SK-N-SH treated with all-trans-retinoic acid at 6 μM for 48 hours (cell line): ENCODE measurements around the gene PLD3.

Experiments used
- ATAC-seq: fragments of 200-7000 bp; cut with Tn5 transposase; 3 replicates; pipeline ENCODE4 v1.9.1; 2020; ENCODE audit warnings: mild to moderate bottlenecking, moderate library complexity
- ARNTL ChIP-seq: fragments of 450-650 bp; formaldehyde crosslinking; IDR thresholded peaks from 2 replicates; pipeline ENCODE4 v1.5.0; 2020; ENCODE audit warnings: low read depth, mild to moderate bottlenecking, moderate library complexity, borderline replicate concordance
- ESRRG ChIP-seq: fragments of 250-450 bp; sonication (Bioruptor Pico); IDR thresholded peaks from 2 replicates; pipeline ENCODE4 v1.6.1; 2021; ENCODE audit warnings: mild to moderate bottlenecking
- ISL1 ChIP-seq: fragments of 250-450 bp; sonication (Bioruptor Pico); IDR thresholded peaks from 2 replicates; pipeline ENCODE4 v2.1.2; 2022; ENCODE audit warnings: mild to moderate bottlenecking, moderate library complexity
- PPARA ChIP-seq: fragments of 250-450 bp; sonication (Bioruptor Pico); IDR thresholded peaks from 2 replicates; pipeline ENCODE4 v1.5.0; 2020; ENCODE audit warnings: mild to moderate bottlenecking, borderline replicate concordance
- RARB ChIP-seq: fragments of 250-450 bp; sonication (Bioruptor Pico); IDR thresholded peaks from 2 replicates; pipeline ENCODE4 v1.8.0; 2021; ENCODE audit warnings: mild to moderate bottlenecking, moderate library complexity
- TCF4 ChIP-seq: fragments of 250-450 bp; sonication (Bioruptor Pico); IDR thresholded peaks from 2 replicates; pipeline ENCODE4 v1.8.0; 2021; ENCODE audit warnings: mild to moderate bottlenecking, moderate library complexity, borderline replicate concordance
- TOX ChIP-seq: fragments of 250-450 bp; sonication (Bioruptor Pico); IDR thresholded peaks from 2 replicates; pipeline ENCODE4 v1.8.0; 2021; ENCODE audit warnings: mild to moderate bottlenecking, moderate library complexity, borderline replicate concordance
- ZC3H10 ChIP-seq: fragments of 250-450 bp; sonication (Bioruptor Pico); IDR thresholded peaks from 2 replicates; pipeline ENCODE4 v1.5.1; 2021; ENCODE audit warnings: mild to moderate bottlenecking, moderate library complexity
- ZFP3 ChIP-seq: fragments of 250-450 bp; sonication (Bioruptor Pico); IDR thresholded peaks from 2 replicates; pipeline ENCODE4 v1.5.0; 2020; ENCODE audit warnings: mild to moderate bottlenecking, moderate library complexity
- ZFP30 ChIP-seq: fragments of 450-650 bp; formaldehyde crosslinking; IDR thresholded peaks from 2 replicates; pipeline ENCODE4 v1.5.0; 2022; ENCODE audit warnings: mild to moderate bottlenecking, moderate library complexity
- ZNF565 ChIP-seq: fragments of 450-650 bp; formaldehyde crosslinking; conservative IDR thresholded peaks from 2 replicates; pipeline ENCODE4 v1.5.0; 2020; ENCODE audit warnings: low read depth, mild to moderate bottlenecking, moderate library complexity
- ZNF8 ChIP-seq: fragments of 450-650 bp; formaldehyde crosslinking; IDR thresholded peaks from 2 replicates; pipeline ENCODE4 v1.5.0; 2020; ENCODE audit warnings: mild to moderate bottlenecking, moderate library complexity
- TF ChIP-seq, protein P1 (sequence below): fragments of 250-450 bp; sonication (Bioruptor Pico); IDR thresholded peaks from 2 replicates; pipeline ENCODE4 v1.8.0; 2020; ENCODE audit warnings: mild to moderate bottlenecking, moderate library complexity, borderline replicate concordance
- TF ChIP-seq, protein P2 (sequence below): fragments of 250-450 bp; sonication (Bioruptor Pico); IDR thresholded peaks from 2 replicates; pipeline ENCODE4 v1.5.1; 2020; ENCODE audit warnings: low read depth, mild to moderate bottlenecking, moderate library complexity
- TF ChIP-seq, protein P3 (sequence below): fragments of 250-450 bp; sonication (Bioruptor Pico); IDR thresholded peaks from 2 replicates; pipeline ENCODE4 v1.5.0; 2020; ENCODE audit warnings: mild to moderate bottlenecking, moderate library complexity
- TF ChIP-seq, protein P4 (sequence below): fragments of 250-450 bp; sonication (Bioruptor Pico); IDR thresholded peaks from 2 replicates; pipeline ENCODE4 v1.5.1; 2021; ENCODE audit warnings: mild to moderate bottlenecking, moderate library complexity

Gene PLD3

DNA sequence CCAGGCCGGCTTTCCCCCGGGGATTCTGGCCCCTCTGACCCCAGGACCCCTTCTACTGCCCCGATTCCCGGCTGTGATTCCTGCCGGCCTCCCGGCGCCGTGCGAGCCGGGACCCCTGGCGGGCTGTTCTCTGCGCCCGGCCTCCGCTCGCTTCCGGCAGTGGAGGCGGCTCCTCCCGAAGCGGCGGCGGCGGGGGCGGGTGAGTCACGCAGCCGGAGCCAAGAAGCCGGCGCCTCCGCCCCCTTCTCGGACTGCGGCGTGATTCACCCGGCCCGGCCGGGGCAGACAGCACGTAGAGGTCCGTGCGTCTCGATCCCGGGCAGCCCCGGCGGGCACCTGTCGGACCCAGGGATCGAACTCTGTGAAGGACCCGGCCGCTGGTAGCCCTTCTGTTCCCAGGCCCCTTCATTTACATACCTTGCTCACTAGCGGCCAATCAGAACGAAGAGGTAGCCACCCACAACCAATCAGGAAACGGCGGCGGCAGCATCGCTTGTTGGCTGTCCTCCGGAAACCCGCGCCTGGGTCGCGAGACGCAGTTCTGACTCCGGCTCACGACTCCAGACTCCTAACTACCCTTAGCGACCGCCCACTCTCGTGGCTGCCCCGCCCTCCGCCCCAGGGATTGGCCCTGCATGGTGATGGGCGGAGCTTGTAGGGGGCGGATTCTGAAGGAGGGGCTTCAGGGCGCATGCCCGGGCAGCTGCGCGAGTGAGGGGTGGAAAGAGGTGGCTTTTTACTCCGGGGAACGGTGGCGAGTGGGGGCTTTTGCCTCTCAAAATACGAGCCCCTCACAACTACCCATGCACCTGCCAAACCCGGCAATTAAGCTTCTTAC lies 77.2 kb downstream of the PLD3 start, which contains the start of gene SERTAD1:
SERTAD1 (minus strand) TSS at position 543 of the 838 bp plus-strand sequence. CDS start 2,446 bp downstream, outside the sequence.
- peak; percentile 86 for ATAC-seq
- TF ChIP-seq, protein P1, sequence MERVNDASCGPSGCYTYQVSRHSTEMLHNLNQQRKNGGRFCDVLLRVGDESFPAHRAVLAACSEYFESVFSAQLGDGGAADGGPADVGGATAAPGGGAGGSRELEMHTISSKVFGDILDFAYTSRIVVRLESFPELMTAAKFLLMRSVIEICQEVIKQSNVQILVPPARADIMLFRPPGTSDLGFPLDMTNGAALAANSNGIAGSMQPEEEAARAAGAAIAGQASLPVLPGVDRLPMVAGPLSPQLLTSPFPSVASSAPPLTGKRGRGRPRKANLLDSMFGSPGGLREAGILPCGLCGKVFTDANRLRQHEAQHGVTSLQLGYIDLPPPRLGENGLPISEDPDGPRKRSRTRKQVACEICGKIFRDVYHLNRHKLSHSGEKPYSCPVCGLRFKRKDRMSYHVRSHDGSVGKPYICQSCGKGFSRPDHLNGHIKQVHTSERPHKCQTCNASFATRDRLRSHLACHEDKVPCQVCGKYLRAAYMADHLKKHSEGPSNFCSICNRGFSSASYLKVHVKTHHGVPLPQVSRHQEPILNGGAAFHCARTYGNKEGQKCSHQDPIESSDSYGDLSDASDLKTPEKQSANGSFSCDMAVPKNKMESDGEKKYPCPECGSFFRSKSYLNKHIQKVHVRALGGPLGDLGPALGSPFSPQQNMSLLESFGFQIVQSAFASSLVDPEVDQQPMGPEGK (CRISPR knock-in tag), result no peak
- TF ChIP-seq PPARA, result no peak
- TF ChIP-seq, protein P2, sequence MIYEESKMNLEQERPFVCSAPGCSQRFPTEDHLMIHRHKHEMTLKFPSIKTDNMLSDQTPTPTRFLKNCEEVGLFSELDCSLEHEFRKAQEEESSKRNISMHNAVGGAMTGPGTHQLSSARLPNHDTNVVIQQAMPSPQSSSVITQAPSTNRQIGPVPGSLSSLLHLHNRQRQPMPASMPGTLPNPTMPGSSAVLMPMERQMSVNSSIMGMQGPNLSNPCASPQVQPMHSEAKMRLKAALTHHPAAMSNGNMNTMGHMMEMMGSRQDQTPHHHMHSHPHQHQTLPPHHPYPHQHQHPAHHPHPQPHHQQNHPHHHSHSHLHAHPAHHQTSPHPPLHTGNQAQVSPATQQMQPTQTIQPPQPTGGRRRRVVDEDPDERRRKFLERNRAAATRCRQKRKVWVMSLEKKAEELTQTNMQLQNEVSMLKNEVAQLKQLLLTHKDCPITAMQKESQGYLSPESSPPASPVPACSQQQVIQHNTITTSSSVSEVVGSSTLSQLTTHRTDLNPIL (CRISPR knock-in tag), result no peak
- no peak for TF ChIP-seq RARB
- TF ChIP-seq ISL1 (CRISPR knock-in tag), result no peak
- TF ChIP-seq TOX, result no peak
- TF ChIP-seq, protein P3, sequence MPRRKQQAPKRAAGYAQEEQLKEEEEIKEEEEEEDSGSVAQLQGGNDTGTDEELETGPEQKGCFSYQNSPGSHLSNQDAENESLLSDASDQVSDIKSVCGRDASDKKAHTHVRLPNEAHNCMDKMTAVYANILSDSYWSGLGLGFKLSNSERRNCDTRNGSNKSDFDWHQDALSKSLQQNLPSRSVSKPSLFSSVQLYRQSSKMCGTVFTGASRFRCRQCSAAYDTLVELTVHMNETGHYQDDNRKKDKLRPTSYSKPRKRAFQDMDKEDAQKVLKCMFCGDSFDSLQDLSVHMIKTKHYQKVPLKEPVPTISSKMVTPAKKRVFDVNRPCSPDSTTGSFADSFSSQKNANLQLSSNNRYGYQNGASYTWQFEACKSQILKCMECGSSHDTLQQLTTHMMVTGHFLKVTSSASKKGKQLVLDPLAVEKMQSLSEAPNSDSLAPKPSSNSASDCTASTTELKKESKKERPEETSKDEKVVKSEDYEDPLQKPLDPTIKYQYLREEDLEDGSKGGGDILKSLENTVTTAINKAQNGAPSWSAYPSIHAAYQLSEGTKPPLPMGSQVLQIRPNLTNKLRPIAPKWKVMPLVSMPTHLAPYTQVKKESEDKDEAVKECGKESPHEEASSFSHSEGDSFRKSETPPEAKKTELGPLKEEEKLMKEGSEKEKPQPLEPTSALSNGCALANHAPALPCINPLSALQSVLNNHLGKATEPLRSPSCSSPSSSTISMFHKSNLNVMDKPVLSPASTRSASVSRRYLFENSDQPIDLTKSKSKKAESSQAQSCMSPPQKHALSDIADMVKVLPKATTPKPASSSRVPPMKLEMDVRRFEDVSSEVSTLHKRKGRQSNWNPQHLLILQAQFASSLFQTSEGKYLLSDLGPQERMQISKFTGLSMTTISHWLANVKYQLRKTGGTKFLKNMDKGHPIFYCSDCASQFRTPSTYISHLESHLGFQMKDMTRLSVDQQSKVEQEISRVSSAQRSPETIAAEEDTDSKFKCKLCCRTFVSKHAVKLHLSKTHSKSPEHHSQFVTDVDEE (CRISPR knock-in tag), result no peak
- TF ChIP-seq ZC3H10 (CRISPR knock-in tag), result no peak
- TF ChIP-seq ZFP3, result no peak
- no peak for TF ChIP-seq ESRRG (CRISPR knock-in tag)
- TF ChIP-seq ZNF8 (CRISPR knock-in tag), result no peak
- TF ChIP-seq, protein P4, sequence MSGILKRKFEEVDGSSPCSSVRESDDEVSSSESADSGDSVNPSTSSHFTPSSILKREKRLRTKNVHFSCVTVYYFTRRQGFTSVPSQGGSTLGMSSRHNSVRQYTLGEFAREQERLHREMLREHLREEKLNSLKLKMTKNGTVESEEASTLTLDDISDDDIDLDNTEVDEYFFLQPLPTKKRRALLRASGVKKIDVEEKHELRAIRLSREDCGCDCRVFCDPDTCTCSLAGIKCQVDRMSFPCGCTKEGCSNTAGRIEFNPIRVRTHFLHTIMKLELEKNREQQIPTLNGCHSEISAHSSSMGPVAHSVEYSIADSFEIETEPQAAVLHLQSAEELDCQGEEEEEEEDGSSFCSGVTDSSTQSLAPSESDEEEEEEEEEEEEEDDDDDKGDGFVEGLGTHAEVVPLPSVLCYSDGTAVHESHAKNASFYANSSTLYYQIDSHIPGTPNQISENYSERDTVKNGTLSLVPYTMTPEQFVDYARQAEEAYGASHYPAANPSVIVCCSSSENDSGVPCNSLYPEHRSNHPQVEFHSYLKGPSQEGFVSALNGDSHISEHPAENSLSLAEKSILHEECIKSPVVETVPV (CRISPR knock-in tag), result no peak
- TF ChIP-seq ZFP30 (CRISPR knock-in tag), result no peak
- no peak for TF ChIP-seq TCF4 (CRISPR knock-in tag)
- no peak for TF ChIP-seq ARNTL (CRISPR knock-in tag)
- TF ChIP-seq ZNF565 (CRISPR knock-in tag), result no peak
